ENCODE results near the gene CATSPERE. TPM values are rescaled to one million over a fixed set of nuclear protein-coding genes. Genes with fewer than 3 reads are reported as not detected.

The CATSPERE gene, protein sequence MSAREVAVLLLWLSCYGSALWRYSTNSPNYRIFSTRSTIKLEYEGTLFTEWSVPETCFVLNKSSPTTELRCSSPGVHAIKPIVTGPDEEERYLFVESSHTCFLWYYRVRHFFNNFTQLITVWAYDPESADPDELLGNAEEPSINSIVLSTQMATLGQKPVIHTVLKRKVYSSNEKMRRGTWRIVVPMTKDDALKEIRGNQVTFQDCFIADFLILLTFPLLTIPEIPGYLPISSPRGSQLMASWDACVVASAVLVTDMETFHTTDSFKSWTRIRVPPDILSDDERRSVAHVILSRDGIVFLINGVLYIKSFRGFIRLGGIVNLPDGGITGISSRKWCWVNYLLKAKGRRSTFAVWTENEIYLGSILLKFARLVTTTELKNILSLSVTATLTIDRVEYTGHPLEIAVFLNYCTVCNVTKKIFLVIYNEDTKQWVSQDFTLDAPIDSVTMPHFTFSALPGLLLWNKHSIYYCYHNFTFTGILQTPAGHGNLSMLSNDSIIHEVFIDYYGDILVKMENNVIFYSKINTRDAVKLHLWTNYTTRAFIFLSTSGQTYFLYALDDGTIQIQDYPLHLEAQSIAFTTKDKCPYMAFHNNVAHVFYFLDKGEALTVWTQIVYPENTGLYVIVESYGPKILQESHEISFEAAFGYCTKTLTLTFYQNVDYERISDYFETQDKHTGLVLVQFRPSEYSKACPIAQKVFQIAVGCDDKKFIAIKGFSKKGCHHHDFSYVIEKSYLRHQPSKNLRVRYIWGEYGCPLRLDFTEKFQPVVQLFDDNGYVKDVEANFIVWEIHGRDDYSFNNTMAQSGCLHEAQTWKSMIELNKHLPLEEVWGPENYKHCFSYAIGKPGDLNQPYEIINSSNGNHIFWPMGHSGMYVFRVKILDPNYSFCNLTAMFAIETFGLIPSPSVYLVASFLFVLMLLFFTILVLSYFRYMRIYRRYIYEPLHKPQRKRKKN
- 1 to 10 TPM; 1.3 to 3.2 (median 2.0) TPM for total RNA-seq

DNA sequence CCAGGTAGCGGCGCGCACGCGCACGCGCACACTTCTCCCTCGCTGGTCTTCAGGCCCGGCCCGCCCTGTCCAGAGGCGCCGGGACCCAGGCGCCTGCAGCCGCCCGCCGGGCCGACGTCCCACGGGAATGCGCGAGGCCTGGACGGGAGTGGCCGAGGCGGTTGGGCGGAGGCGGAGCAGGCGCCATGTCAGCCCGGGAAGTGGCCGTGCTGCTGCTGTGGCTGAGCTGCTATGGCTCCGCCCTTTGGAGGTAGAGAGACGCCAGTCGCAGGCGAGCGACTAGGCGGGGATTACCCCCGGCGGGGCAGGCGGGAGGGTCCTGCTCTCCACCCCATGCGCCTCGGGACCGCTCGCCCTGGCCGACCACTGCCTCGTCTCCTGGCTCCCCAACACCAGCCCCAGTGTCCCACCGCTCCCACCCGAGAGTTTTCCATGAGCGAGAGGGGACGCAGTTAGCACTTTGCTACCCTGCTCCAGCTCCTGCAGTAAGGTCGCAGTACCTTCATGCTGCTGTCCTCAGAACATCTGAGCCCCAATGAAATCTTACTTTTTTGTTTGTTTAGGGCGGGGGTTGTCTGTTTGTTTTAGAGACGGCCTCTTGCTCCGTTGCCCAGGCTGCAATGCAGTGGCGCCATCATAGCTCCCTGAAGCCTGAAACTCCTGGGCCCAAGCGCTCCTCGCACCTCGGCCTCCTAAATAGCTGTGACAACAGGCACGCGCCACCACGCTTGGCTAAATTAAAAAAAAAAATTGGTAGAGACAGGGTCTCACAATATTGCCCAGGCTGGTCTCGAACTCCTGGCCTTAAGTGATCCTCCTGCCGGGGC is at the start of gene CATSPERE:
Gene CATSPERE (plus strand): TSS at position 29 of the 827 bp plus-strand sequence. CDS start 157 bp downstream, at position 186.
- TF ChIP-seq POLR2AphosphoS5 (IDR thresholded peaks at IDR 0.05) (peak; percentile 36 to 60 (median 59)), POLR2A (IDR thresholded peaks at IDR 0.05) (peak; percentile 46)
- TF ChIP-seq, protein P1, sequence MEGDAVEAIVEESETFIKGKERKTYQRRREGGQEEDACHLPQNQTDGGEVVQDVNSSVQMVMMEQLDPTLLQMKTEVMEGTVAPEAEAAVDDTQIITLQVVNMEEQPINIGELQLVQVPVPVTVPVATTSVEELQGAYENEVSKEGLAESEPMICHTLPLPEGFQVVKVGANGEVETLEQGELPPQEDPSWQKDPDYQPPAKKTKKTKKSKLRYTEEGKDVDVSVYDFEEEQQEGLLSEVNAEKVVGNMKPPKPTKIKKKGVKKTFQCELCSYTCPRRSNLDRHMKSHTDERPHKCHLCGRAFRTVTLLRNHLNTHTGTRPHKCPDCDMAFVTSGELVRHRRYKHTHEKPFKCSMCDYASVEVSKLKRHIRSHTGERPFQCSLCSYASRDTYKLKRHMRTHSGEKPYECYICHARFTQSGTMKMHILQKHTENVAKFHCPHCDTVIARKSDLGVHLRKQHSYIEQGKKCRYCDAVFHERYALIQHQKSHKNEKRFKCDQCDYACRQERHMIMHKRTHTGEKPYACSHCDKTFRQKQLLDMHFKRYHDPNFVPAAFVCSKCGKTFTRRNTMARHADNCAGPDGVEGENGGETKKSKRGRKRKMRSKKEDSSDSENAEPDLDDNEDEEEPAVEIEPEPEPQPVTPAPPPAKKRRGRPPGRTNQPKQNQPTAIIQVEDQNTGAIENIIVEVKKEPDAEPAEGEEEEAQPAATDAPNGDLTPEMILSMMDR (IDR thresholded peaks at IDR 0.05): no peak
- H3K4me1 ChIP-seq: no peaks in the 10 kb centered on the region
- DNase-seq (ENCODE audit: low spot score in 2 of 2): peak; percentile 73 to 84
- H3K36me3 ChIP-seq: no peaks in the 10 kb centered on the region
- no peaks in the 10 kb centered on the region for H3K9me3 ChIP-seq
- intact Hi-C loops (cut with DNase I; ENCODE audit: low total_unique reads): no loop called here
- H3K27me3 ChIP-seq: no peaks in the 10 kb centered on the region
- H3K27ac ChIP-seq: peak within 1 kb of the TSS; percentile 94 to 97
- H3K4me3 ChIP-seq: peak within 1 kb of the TSS; percentile 55 to 78 (median 68)

DNA sequence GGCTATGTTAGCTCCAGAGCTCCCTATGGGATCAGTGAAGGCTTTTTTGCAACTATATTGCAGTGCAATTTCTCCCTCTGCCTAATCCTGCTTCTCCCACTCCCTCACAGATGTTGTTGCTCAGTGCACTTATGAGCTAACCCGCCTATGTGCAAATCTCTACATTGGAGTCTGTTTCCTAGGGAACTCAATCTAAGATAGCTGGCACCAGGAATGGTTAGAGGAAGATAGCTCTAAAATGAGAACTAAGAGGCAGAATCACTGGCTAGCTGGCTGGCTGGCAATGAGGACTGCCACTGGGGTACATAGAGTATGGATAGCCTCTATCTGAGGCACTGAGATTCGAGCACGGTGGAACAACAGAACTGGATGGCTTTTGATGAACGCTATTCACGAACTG is 48.9 kb upstream of the CATSPERE start:
- Histone ChIP-seq H3K36me3 (peaks cover 9% of the 10 kb centered on the region), H3K9me3 (no peaks in the 10 kb centered on the region), H3K4me3 (no peak overlapping the region), H3K27me3 (no peaks in the 10 kb centered on the region), H3K27ac (no peak overlapping the region), H3K4me1 (no peaks in the 10 kb centered on the region)
- DNase-seq (ENCODE audit: low spot score in 2 of 2): no peak
- intact Hi-C loops (cut with DNase I; ENCODE audit: low total_unique reads): no loop called here
- TF ChIP-seq, protein P1 (IDR thresholded peaks at IDR 0.05): no peak
- TF ChIP-seq POLR2AphosphoS5 (IDR thresholded peaks at IDR 0.05): no peak
- TF ChIP-seq POLR2A (IDR thresholded peaks at IDR 0.05): no peak

DNA sequence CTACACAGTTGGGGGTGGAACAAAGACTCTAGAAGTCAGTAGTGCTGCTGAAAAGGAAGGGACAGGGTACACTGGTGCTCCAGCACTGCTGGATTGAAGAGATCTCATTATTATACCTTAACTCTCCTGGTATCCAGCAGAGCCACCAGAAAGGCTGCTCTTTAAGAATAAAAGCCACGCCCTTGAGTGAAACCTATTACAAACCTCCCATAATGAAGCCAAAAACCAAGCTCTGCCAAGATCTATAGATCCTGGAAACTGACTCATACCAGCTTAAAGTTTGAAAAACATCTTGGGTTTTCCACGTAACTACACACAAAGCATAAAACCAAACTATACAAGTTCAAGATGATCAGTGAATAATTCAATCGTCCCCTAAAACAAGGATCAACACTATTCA is 47.3 kb upstream of the CATSPERE start:
- TF ChIP-seq POLR2AphosphoS5 (IDR thresholded peaks at IDR 0.05) (no peak), POLR2A (IDR thresholded peaks at IDR 0.05) (no peak)
- TF ChIP-seq, protein P1 (IDR thresholded peaks at IDR 0.05): no peak
- Histone ChIP-seq H3K27me3 (no peaks in the 10 kb centered on the region), H3K9me3 (no peaks in the 10 kb centered on the region), H3K27ac (no peak overlapping the region), H3K4me1 (no peaks in the 10 kb centered on the region), H3K4me3 (no peak overlapping the region), H3K36me3 (peaks cover 10% of the 10 kb centered on the region)
- DNase-seq (ENCODE audit: low spot score in 2 of 2): no peak
- intact Hi-C loops (cut with DNase I; ENCODE audit: low total_unique reads): no loop called here

DNA sequence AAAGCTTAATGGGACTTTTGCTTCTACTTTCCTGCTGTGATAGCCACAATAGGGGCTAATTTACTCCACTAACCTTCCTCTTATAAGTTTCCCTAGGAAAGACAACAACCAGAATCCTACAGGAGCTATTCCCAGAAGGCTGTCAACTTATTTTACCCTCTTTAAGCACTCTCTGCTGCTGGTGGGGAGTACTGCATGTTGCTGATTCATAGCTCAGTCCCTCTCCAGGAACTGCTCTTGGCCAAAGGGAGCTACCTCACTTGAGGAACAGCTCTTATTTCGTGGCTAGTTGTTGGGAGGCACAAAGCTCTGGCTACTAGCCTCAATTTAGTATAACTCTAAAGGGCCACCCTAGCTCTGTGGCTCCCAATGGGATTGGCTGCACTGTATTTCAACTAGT is 46.5 kb upstream of the CATSPERE start:
- no peaks in the 10 kb centered on the region for H3K27me3 ChIP-seq
- peaks cover 10% of the 10 kb centered on the region for H3K36me3 ChIP-seq
- H3K9me3 ChIP-seq: no peaks in the 10 kb centered on the region
- intact Hi-C loops (cut with DNase I; ENCODE audit: low total_unique reads): no loop called here
- DNase-seq (ENCODE audit: low spot score in 2 of 2): no peak
- TF ChIP-seq, protein P1 (IDR thresholded peaks at IDR 0.05): no peak
- TF ChIP-seq POLR2A (IDR thresholded peaks at IDR 0.05) (no peak), POLR2AphosphoS5 (IDR thresholded peaks at IDR 0.05) (no peak)
- no peak overlapping the region for H3K27ac ChIP-seq
- H3K4me3 ChIP-seq: no peak overlapping the region
- no peaks in the 10 kb centered on the region for H3K4me1 ChIP-seq

Data from breast epithelium (tissue), 4 donors.